OCI-LY7 (cell line): ENCODE measurements around the gene PLPPR1.

Source experiments
- CTCF ChIP-seq: fragments of 200-600 bp; sonication (generic); conservative IDR thresholded peaks from 2 replicates; pipeline ENCODE4 v1.5.1; 2014; ENCODE audit warnings: mild to moderate bottlenecking, antibody characterized with exemption, low read length, moderate library complexity, mixed read lengths
- EZH2phosphoT487 ChIP-seq: fragments of 200-600 bp; sonication (generic); IDR thresholded peaks from 2 replicates; pipeline ENCODE4 v1.6.1; 2018; ENCODE audit warnings: low read depth, borderline replicate concordance, mild to moderate bottlenecking, mixed run types, antibody characterized with exemption, low read length, moderate library complexity, mixed read lengths

- TF ChIP-seq CTCF: no peak
- no peak for TF ChIP-seq EZH2phosphoT487
Measured at GRCh38 chr9:101026824-101027223, 1.7 kb upstream of the PLPPR1 start.
